GM19468 (cell line): Measurements from ENCODE around the gene ZNF385D.
"Not testable (repeated sequence)": the region's sequence is repeated elsewhere in the genome, so short reads cannot be mapped to it uniquely, and the experiment has no call there.

ENCODE experiments used
- ATAC-seq: cut with Tn5 transposase; IDR thresholded peaks from one replicate; pipeline ENCODE4 v1.9.1; 2021; ENCODE audit warnings: mild to moderate bottlenecking, moderate library complexity, moderate number of reproducible peaks; ENCODE audit not compliant: unreplicated experiment; ENCODE audit errors: extremely low read depth

The ZNF385D gene

GRCh38 chr3:21528291-21528995 is 222.6 kb downstream of the ZNF385D start:
- ATAC-seq: no peak

- no peak for ATAC-seq
These were observed 224.5 kb downstream of the ZNF385D start for GRCh38 chr3:21526461-21526860.

- ATAC-seq: no peak
These were observed 226.9 kb downstream of the ZNF385D start for GRCh38 chr3:21524133-21524532.

- no peak for ATAC-seq
These were observed 230.7 kb downstream of the ZNF385D start for GRCh38 chr3:21520106-21520963.

GRCh38 chr3:21517184-21517583 is 233.8 kb downstream of the ZNF385D start:
- ATAC-seq: no peak

- ATAC-seq: no peak
These were observed 235.6 kb downstream of the ZNF385D start for GRCh38 chr3:21515417-21515816.

- ATAC-seq: no peak
These were observed 241.1 kb downstream of the ZNF385D start for GRCh38 chr3:21509731-21510470.

GRCh38 chr3:21508246-21508645 is 242.8 kb downstream of the ZNF385D start:
- ATAC-seq: no peak

GRCh38 chr3:21505711-21506460 is 245.1 kb downstream of the ZNF385D start:
- ATAC-seq: no peak

GRCh38 chr3:21502656-21503055 is 248.4 kb downstream of the ZNF385D start:
- no peak for ATAC-seq

GRCh38 chr3:21500834-21501233 is 250.2 kb downstream of the ZNF385D start:
- ATAC-seq: no peak

- not testable (repeated sequence) for ATAC-seq
These were observed 260.3 kb downstream of the ZNF385D start for GRCh38 chr3:21490671-21491070.

GRCh38 chr3:21487520-21487919 is 263.5 kb downstream of the ZNF385D start:
- no peak for ATAC-seq

- not testable (repeated sequence) for ATAC-seq
These were observed 264.7 kb downstream of the ZNF385D start for GRCh38 chr3:21486024-21486935.

GRCh38 chr3:21484828-21485144 is 266.2 kb downstream of the ZNF385D start:
- ATAC-seq: no peak

GRCh38 chr3:21484057-21484827 is 266.8 kb downstream of the ZNF385D start:
- ATAC-seq: peak; percentile 63

GRCh38 chr3:21481991-21482390 is 269.0 kb downstream of the ZNF385D start:
- ATAC-seq: no peak

GRCh38 chr3:21477541-21478288 is 273.3 kb downstream of the ZNF385D start:
- no peak for ATAC-seq
